H7 (cell line): ENCODE measurements around the gene PTPRM. TPM values are rescaled to one million over a fixed set of nuclear protein-coding genes. Genes with fewer than 3 reads are reported as not detected.

Source experiments
- DNase-seq: peaks from one replicate; pipeline ENCODE4 v3.0.0; 2012
- H3K27me3 ChIP-seq: 2 replicates; pipeline ENCODE4 v1.6.0; 2011; ENCODE audit warnings: mild to moderate bottlenecking, low read length; ENCODE audit not compliant: control insufficient read depth, insufficient read depth
- H3K36me3 ChIP-seq: replicated peaks from 2 replicates; pipeline ENCODE4 v1.5.1; 2011; ENCODE audit warnings: low read length; ENCODE audit not compliant: control insufficient read depth, insufficient read depth
- H3K4me3 ChIP-seq: 2 replicates; pipeline ENCODE4 v1.5.1; 2011; ENCODE audit warnings: low read depth, mild to moderate bottlenecking, control low read depth, low read length, moderate library complexity; ENCODE audit not compliant: insufficient read depth
- total RNA-seq: library from RNA; depleted of rRNA; stranded (reverse); fragments of >200 nt; shearing (Covaris generic); gene quantifications from 2 replicates; pipeline ENCODE4 v1.2.3, GENCODE V29; 2014

PTPRM gene
- total RNA-seq, 1 experiment from 2014 or later, result 14.4 TPM

GRCh38 chr18:8097399-8097798, 530.3 kb downstream of the PTPRM start:
- Histone ChIP-seq H3K27me3 (no peaks in the 10 kb centered on the region), H3K36me3 (no peaks in the 10 kb centered on the region), H3K4me3 (no peak overlapping the region)
- no peak for DNase-seq

GRCh38 chr18:8097927-8098326, 530.8 kb downstream of the PTPRM start:
- no peaks in the 10 kb centered on the region for H3K36me3 ChIP-seq
- no peaks in the 10 kb centered on the region for H3K27me3 ChIP-seq
- no peak overlapping the region for H3K4me3 ChIP-seq
- DNase-seq, result no peak

GRCh38 chr18:8106603-8107002, 539.5 kb downstream of the PTPRM start:
- DNase-seq, result no peak
- no peaks in the 10 kb centered on the region for H3K36me3 ChIP-seq
- H3K27me3 ChIP-seq, result no peaks in the 10 kb centered on the region
- H3K4me3 ChIP-seq, result no peak overlapping the region

GRCh38 chr18:8107426-8107825, 540.3 kb downstream of the PTPRM start:
- DNase-seq, result no peak
- Histone ChIP-seq H3K36me3 (no peaks in the 10 kb centered on the region), H3K4me3 (no peak overlapping the region), H3K27me3 (no peaks in the 10 kb centered on the region)

- no peaks in the 10 kb centered on the region for H3K36me3 ChIP-seq
- no peak for DNase-seq
- no peaks in the 10 kb centered on the region for H3K27me3 ChIP-seq
- no peak overlapping the region for H3K4me3 ChIP-seq
These were observed 547.4 kb downstream of the PTPRM start for GRCh38 chr18:8114480-8114879.

- DNase-seq, result no peak
- Histone ChIP-seq H3K27me3 (no peaks in the 10 kb centered on the region), H3K4me3 (no peak overlapping the region), H3K36me3 (no peaks in the 10 kb centered on the region)
These were observed 549.4 kb downstream of the PTPRM start for GRCh38 chr18:8116341-8117005.

- H3K36me3 ChIP-seq, result no peaks in the 10 kb centered on the region
- no peak overlapping the region for H3K4me3 ChIP-seq
- H3K27me3 ChIP-seq, result no peaks in the 10 kb centered on the region
- no peak for DNase-seq
These were observed 549.9 kb downstream of the PTPRM start for GRCh38 chr18:8117006-8117371.

GRCh38 chr18:8121101-8121500, 554.0 kb downstream of the PTPRM start:
- H3K36me3 ChIP-seq, result no peaks in the 10 kb centered on the region
- no peaks in the 10 kb centered on the region for H3K27me3 ChIP-seq
- no peak overlapping the region for H3K4me3 ChIP-seq
- DNase-seq, result no peak

- Histone ChIP-seq H3K27me3 (no peaks in the 10 kb centered on the region), H3K4me3 (no peak overlapping the region), H3K36me3 (no peaks in the 10 kb centered on the region)
- peak; percentile 7 for DNase-seq
These were observed 554.9 kb downstream of the PTPRM start for GRCh38 chr18:8121942-8122480.

- Histone ChIP-seq H3K4me3 (no peak overlapping the region), H3K27me3 (no peaks in the 10 kb centered on the region), H3K36me3 (no peaks in the 10 kb centered on the region)
- DNase-seq, result no peak
These were observed 557.4 kb downstream of the PTPRM start for GRCh38 chr18:8124232-8125146.

- Histone ChIP-seq H3K4me3 (no peak overlapping the region), H3K27me3 (no peaks in the 10 kb centered on the region), H3K36me3 (no peaks in the 10 kb centered on the region)
- DNase-seq, result no peak
These were observed 563.0 kb downstream of the PTPRM start for GRCh38 chr18:8130096-8130495.

GRCh38 chr18:8133032-8133431, 565.9 kb downstream of the PTPRM start:
- Histone ChIP-seq H3K27me3 (no peaks in the 10 kb centered on the region), H3K4me3 (no peak overlapping the region), H3K36me3 (no peaks in the 10 kb centered on the region)
- no peak for DNase-seq

GRCh38 chr18:8133888-8134287, 566.8 kb downstream of the PTPRM start:
- Histone ChIP-seq H3K27me3 (no peaks in the 10 kb centered on the region), H3K4me3 (no peak overlapping the region)
- DNase-seq, result no peak

GRCh38 chr18:8139127-8139527, 572.0 kb downstream of the PTPRM start:
- H3K4me3 ChIP-seq, result no peak overlapping the region
- no peaks in the 10 kb centered on the region for H3K36me3 ChIP-seq
- no peak for DNase-seq
- H3K27me3 ChIP-seq, result no peaks in the 10 kb centered on the region

More at GRCh38 chr18:8133888-8134287, 566.8 kb downstream of the PTPRM start:
- no peaks in the 10 kb centered on the region for H3K36me3 ChIP-seq

- no peaks in the 10 kb centered on the region for H3K36me3 ChIP-seq
- no peak for DNase-seq
- H3K27me3 ChIP-seq, result no peaks in the 10 kb centered on the region
- H3K4me3 ChIP-seq, result no peak overlapping the region
These were observed 572.8 kb downstream of the PTPRM start for GRCh38 chr18:8139891-8140406.
